A204.1 (cell line): ENCODE results near the gene DPP10.
"Not testable (repeated sequence)": the region's sequence is repeated elsewhere in the genome, so short reads cannot be mapped to it uniquely, and the experiment has no call there.

Experiments
- FAIRE-seq: peaks from 2 replicates; lab custom pipeline; 2012; peaks lifted over from hg19 to GRCh38; lab: Jason Lieb, UNC

Gene DPP10

GRCh38 chr2:114968748-114969400 lies 526.4 kb downstream of the DPP10 start:
- FAIRE-seq, result no peak

GRCh38 chr2:115004321-115004720 lies 561.9 kb downstream of the DPP10 start:
- not testable (repeated sequence) for FAIRE-seq

- no peak for FAIRE-seq
Measured at GRCh38 chr2:115011721-115012120, 569.3 kb downstream of the DPP10 start.

GRCh38 chr2:115022013-115022412 lies 579.6 kb downstream of the DPP10 start:
- not testable (repeated sequence) for FAIRE-seq

- no peak for FAIRE-seq
Measured at GRCh38 chr2:115034801-115035200, 592.4 kb downstream of the DPP10 start.

GRCh38 chr2:115036818-115037217 lies 594.4 kb downstream of the DPP10 start:
- no peak for FAIRE-seq

- no peak for FAIRE-seq
Measured at GRCh38 chr2:115057473-115057872, 615.0 kb downstream of the DPP10 start.

GRCh38 chr2:115070002-115070401 lies 627.6 kb downstream of the DPP10 start:
- no peak for FAIRE-seq

- no peak for FAIRE-seq
Measured at GRCh38 chr2:115071534-115071933, 629.1 kb downstream of the DPP10 start.

GRCh38 chr2:115075800-115076199 lies 633.4 kb downstream of the DPP10 start:
- FAIRE-seq, result no peak

GRCh38 chr2:115077626-115078025 lies 635.2 kb downstream of the DPP10 start:
- no peak for FAIRE-seq

- FAIRE-seq, result no peak
Measured at GRCh38 chr2:115083225-115083624, 640.8 kb downstream of the DPP10 start.

- no peak for FAIRE-seq
Measured at GRCh38 chr2:115083711-115084110, 641.3 kb downstream of the DPP10 start.

- FAIRE-seq, result no peak
Measured at GRCh38 chr2:115084446-115084845, 642.0 kb downstream of the DPP10 start.

- not testable (repeated sequence) for FAIRE-seq
Measured at GRCh38 chr2:115086051-115086620, 643.7 kb downstream of the DPP10 start.

GRCh38 chr2:115094441-115094840 lies 652.0 kb downstream of the DPP10 start:
- FAIRE-seq, result no peak

GRCh38 chr2:115105966-115106365 lies 663.5 kb downstream of the DPP10 start:
- FAIRE-seq, result no peak

GRCh38 chr2:115115135-115115534 lies 672.7 kb downstream of the DPP10 start:
- FAIRE-seq, result no peak

- FAIRE-seq, result no peak
Measured at GRCh38 chr2:115118306-115118705, 675.9 kb downstream of the DPP10 start.

GRCh38 chr2:115119086-115119485 lies 676.6 kb downstream of the DPP10 start:
- no peak for FAIRE-seq

- FAIRE-seq, result no peak
Measured at GRCh38 chr2:115122701-115123100, 680.3 kb downstream of the DPP10 start.

GRCh38 chr2:115124817-115125216 lies 682.4 kb downstream of the DPP10 start:
- FAIRE-seq, result no peak

GRCh38 chr2:115129536-115129935 lies 687.1 kb downstream of the DPP10 start:
- FAIRE-seq, result no peak

GRCh38 chr2:115160531-115161080 lies 718.2 kb downstream of the DPP10 start:
- no peak for FAIRE-seq
